H1 (cell line): ENCODE data around the gene RHBDF1. TPM values are rescaled to one million over a fixed set of nuclear protein-coding genes. Genes with fewer than 3 reads are reported as not detected.

ENCODE experiments used
- ASH2L ChIP-seq: fragments of 200-600, 300-600 bp; sonication (generic); IDR thresholded peaks from one replicate; pipeline ENCODE4 v1.7.1; 2017; ENCODE audit warnings: low read length
- CBX5 ChIP-seq: fragments of 300-800, 300-1000 bp; sonication (generic); IDR thresholded peaks from 2 replicates; pipeline ENCODE4 v1.7.1; 2016; ENCODE audit warnings: antibody characterized with exemption, low read length, low read depth
- CHD7 ChIP-seq: fragments of 300-600 bp; sonication (generic); IDR thresholded peaks from 2 replicates; pipeline ENCODE4 v1.7.1; 2012; ENCODE audit warnings: low read length, moderate library complexity, mild to moderate bottlenecking, inconsistent platforms; ENCODE audit not compliant: insufficient replicate concordance
- CTBP2 ChIP-seq: IDR thresholded peaks from 2 replicates; pipeline ENCODE4 v1.7.0; 2011; ENCODE audit warnings: borderline replicate concordance, mild to moderate bottlenecking, moderate library complexity, mixed read lengths, low read length; ENCODE audit not compliant: insufficient read depth, insufficient read length
- MAX ChIP-seq: IDR thresholded peaks from 2 replicates; pipeline ENCODE4 v1.6.1; 2012; ENCODE audit warnings: inconsistent platforms
- POLR2AphosphoS5 ChIP-seq: IDR thresholded peaks from 2 replicates; pipeline ENCODE4 v1.6.1; 2011; ENCODE audit warnings: low read depth, low read length
- POU5F1 ChIP-seq: IDR thresholded peaks from 2 replicates; pipeline ENCODE4 v1.6.1; 2011; ENCODE audit warnings: low read depth, mild to moderate bottlenecking, low read length, moderate library complexity
- SAP30 ChIP-seq: fragments of 300-600 bp; sonication (generic); IDR thresholded peaks from 2 replicates; pipeline ENCODE4 v1.7.1; 2012; ENCODE audit warnings: low read length, moderate library complexity, mild to moderate bottlenecking, inconsistent platforms; ENCODE audit not compliant: insufficient read depth, insufficient replicate concordance
- SIX5 ChIP-seq: IDR thresholded peaks from 2 replicates; pipeline ENCODE4 v1.6.1; 2011; ENCODE audit warnings: mild to moderate bottlenecking, low read depth, low read length
- SP2 ChIP-seq: IDR thresholded peaks from 2 replicates; pipeline ENCODE4 v1.6.1; 2012; ENCODE audit warnings: mild to moderate bottlenecking, low read length, inconsistent platforms
- SP4 ChIP-seq: IDR thresholded peaks from 2 replicates; pipeline ENCODE4 v1.6.1; 2012; ENCODE audit warnings: low read length, inconsistent platforms
- polyA plus RNA-seq, 7 experiments: library from polyadenylated mRNA; depleted of rRNA in 3 of 7; stranded (reverse) in 5 of 7; unstranded in 2 of 7; fragments of >200 nt in 5 of 7; fragments of 200-250 nt in 2 of 7; gene quantifications; 1 replicate in 5 of 7; 2 replicates in 1 of 7; 4 replicates in 1 of 7; pipeline versions ENCODE4 v1.2.1 to v1.2.3, GENCODE V29; 2011 to 2013; ENCODE audit warnings: missing spikeins in 2 of 7, mixed read lengths in 2 of 7
- total RNA-seq: library from RNA; stranded (reverse); fragmentation: NEBNext Ultra II Directional; extraction: Animal tissue kit (Norgen Biotek cat#: 25700); gene quantifications from 2 replicates; pipeline ENCODE4 v1.2.1, GENCODE V29; 2021

Gene RHBDF1
- total and polyA plus RNA-seq, 2 of the 8 experiments (the other 6 are each of a cell fraction or from before 2014, with no cell fraction given) = 37.4 to 51.6 TPM

- TF ChIP-seq CHD7 (no peak), SAP30 (no peak), SP2 (no peak), SIX5 (no peak), ASH2L (no peak), CBX5 (no peak), POU5F1 (no peak), CTBP2 (no peak), SP4 (no peak), POLR2AphosphoS5 (no peak), MAX (no peak)
These were observed 14.7 kb downstream of the RHBDF1 start (continued) for GRCh38 chr16:57711-58110.
